GM21447 (cell line): Measurements from ENCODE around the gene SUPT7L.
"Not testable (repeated sequence)": the region's sequence is repeated elsewhere in the genome, so short reads cannot be mapped to it uniquely, and the experiment has no call there.

Experiments
- ATAC-seq: cut with Tn5 transposase; IDR thresholded peaks from one replicate; pipeline ENCODE4 v1.9.1; 2021; ENCODE audit not compliant: unreplicated experiment

The SUPT7L gene

DNA sequence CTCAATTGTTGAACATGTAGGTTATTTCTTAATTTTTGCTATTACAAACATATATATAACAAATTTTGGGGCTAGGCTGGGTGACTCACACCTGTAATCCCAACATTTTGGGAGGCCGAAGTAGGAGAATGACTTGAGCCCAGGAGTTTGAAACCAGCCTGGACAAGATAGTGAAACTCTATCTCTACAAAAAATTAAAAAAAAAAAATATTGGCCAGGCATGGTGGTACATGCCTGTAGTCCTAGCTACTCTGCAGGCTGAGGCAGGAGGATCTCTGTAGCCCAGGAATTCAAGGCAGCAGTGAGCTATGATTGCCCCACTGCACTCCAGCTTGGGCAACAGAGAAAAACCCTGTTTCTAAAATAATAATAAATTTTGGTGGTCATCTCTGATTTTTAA lies 23.8 kb upstream of the SUPT7L start:
- no peak for ATAC-seq

DNA sequence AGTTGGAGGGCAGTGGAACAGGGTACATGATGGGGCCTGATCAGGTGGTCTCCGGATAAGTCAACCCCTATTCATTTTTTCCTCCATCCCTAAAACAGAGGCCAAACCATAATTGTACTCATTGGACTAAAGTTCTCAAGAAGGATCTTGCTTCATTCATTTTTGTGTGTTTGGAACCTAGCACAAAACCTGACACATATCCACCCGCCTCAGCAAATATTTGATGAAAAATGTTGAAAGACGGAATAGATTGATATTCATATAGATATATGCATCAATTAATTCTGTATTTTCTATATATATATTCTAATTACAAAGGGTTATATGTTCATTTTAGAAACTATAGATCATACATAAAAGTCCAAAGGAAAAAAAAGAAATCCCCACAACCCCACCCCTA lies 22.2 kb upstream of the SUPT7L start:
- no peak for ATAC-seq

DNA sequence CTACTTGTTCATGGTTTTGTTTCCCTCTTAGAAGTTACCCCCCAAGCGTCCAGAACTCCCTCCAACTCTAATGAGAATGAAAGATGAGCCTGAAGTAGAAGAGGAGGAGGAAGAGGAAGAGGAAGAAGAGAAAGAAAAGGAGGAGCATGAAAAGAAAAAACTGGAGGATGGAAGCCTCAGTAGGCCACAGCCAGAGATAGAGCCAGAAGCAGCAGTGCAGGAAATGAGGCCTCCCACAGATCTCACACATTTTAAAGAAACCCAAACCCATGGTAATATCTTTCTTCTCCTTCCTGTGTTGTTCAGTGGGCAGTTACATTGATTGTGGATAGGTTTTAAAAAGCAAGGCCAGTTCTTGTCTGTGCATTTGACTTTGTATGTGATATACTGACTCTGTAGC lies 21.6 kb upstream of the SUPT7L start:
- ATAC-seq, result not testable (repeated sequence)

DNA sequence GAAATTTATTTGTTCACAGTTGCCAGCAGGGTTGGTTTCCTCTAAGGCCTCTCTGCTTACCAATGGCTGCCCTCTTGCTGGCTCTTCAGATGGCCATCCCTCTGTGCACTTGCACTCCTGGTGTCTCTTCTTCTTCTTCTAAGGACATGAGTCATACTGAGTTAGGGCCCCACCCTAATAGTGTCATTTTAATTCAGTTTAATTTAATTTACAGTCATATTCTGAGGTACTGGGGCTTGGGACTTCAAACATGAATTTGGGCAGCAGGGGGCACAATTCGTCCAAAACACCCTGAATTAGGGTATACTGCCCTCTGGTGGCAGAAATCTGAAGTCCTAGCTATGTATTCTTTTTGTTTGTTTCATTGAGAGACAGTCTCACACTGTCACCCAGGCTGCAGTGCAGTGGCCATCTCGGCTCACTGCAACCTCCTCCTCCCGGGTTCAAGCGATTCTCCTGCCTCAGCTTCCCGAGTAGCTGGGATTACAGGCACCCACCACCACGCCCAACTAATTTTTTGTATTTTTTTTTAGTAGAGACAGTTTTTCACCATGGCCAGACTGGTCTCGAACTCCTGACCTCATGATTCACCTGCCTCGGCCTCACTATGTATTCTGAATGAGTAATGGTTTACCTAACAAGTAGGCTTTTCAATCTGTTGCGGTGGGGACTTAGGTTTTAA lies 20.1 kb upstream of the SUPT7L start:
- ATAC-seq, result peak; percentile 77

DNA sequence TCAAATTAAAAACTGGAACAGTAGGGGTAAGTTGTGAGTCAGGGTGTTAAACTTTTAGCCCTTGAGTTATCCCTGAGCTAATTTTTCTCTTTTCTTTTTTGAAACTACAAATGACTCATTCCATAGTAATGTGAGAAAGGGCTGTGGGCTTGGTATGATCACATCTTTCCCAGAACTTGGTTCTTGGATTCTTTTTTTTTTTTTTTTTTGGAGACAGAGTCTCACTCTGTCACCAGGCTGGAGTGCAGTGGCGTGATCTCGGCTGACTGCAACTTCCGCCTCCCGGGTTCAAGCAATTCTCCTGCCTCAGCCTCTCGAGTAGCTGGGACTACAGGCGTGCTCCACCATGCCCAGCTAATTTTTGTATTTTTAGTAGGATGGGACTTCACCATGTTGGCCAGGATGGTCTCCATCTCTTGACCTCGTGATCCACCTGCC lies 18.9 kb upstream of the SUPT7L start:
- ATAC-seq, result not testable (repeated sequence)

DNA sequence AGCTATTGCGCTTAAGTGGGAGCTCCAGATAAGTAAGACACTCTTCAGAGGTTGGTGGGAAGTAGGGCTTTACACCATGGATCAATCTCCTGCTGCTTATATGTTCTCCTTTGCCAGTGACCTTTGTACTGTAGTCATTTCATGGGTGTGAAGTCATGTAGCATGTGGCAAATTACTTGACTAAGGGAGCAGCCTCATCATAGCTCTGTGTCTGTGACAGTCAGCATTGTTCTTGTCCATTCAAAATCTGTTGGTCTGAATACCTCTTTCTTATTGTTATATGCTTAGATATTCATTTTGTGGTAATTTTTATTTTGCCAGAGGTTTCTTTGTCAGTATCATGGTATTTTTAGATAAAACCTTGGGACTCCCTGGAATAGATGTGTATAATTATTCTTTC lies 18.4 kb upstream of the SUPT7L start:
- ATAC-seq, result no peak

DNA sequence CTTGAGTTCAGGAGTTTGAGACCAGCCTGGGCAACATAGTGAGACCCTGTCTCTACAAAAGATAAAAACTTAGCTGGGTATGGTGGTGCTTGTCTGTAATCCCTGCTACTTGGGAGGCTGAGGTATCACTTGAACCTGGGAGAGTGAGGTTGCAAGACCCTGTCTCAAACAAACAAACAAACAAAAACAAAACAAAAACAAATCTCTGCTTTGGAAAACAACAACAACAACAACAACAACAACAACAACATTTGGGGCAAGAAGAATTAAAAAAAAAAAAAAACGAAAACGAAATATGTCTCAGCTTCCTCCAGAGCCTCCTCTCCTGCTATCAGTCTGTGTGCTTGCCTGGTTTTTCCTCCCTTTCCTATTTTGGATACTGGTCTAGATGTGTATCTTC lies 17.2 kb upstream of the SUPT7L start:
- ATAC-seq, result no peak

DNA sequence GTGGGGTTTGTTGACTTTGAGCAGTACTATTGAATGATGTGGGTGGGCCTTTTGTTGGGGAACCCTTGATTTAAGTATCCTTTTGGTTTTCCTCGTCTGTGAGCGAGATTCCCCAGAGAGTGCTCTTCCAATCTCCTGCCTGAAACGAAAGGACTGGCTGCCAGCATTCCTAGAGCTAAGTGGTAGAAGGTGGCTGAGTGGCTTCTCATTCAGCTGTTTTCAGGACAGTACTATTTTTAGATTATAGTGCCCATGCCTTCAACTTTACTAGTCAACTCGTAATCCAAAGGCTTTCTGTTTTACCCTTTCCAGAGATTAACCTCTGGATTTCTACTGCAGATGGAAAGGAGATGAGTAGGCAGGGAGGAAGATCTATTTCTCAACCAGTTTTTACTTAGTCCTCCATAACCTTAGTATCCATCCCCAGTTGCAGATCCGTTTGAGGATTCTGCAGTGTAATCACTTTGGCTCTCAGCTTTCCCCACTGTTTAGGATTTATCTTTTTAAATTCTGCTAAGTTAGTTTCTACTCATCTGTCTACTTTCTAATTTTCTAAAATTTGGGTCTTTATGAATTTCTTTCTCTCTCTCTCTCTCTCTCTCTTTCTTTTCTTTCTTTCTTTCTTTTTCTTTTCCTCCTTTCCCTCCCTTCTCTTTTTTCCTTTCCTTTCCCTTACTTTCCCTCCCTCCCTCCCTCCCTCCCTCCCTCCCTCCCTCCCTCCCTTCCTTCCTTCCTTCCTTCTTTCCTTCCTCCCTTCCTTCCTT lies 9.5 kb upstream of the SUPT7L start:
- ATAC-seq, result no peak

DNA sequence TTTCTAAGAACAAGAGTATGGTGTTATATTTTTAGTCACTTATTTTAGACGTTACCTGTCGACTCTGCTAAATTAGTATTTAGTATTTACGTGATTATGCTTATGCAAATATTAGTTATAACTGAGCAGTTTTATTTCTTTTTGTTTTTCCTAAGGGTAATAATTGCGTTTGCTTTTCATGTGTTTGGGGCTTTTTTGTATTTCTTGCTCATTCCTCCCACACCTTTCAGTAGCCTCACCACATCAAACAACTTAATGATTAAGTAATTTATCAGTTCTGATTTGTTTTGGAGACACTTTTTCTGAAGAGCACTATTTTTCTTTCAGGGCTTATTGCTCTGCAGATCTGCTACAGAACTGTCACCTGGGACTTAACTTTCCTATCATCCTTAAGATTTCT lies 7.8 kb upstream of the SUPT7L start:
- no peak for ATAC-seq

DNA sequence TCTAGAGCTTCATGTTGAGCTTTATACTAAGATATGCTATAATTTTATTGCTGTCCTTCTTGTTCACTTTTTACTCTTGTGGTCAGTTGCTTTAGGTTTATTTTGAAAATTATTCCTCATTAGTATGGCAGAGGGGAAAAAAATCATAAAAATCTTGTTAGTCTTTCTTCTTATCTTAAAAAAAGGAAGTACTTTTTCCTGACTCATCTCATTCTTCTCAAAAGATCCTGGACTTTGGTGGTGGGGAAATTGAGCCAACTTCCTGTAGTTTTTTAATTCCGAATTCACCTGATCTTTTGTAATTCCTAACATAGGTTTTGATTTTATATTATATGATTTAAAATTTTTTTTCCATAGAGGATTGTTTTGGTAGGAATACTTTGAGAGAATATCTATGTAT lies 4.0 kb upstream of the SUPT7L start:
- ATAC-seq, result no peak

DNA sequence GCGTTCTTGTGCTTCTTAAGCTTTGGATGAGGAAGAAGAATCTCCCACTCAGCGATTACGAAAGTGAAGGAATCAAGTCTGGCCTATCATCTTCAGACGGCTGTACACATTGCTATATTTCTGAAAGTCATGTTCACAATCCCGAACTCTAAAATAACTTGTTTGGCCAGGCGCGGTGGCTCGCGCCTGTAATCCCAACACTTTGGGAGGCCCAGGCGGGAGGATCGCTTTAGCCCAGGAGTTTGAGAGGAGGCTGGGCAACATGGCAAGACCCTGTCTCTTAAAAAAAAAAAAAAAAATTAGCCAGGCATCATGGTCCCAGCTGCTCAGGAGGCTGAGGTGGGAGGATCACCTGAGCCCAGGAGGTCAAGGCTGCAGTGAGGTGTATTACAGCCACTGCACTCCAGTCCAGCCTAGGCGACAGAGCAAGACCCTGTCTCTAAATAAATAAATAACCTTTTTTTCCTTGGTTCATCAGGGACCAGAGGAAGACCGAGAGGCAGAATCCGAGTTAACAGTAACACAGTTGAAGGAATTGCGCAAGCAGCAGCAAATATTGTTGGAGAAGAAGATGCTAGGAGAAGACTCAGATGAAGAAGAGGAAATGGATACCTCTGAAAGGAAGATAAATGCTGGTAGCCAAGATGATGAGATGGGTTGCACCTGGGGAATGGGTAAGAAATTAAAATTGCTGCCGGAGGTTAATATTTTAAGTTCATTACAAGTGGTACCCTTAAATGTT lies 1.4 kb upstream of the SUPT7L start:
- no peak for ATAC-seq

DNA sequence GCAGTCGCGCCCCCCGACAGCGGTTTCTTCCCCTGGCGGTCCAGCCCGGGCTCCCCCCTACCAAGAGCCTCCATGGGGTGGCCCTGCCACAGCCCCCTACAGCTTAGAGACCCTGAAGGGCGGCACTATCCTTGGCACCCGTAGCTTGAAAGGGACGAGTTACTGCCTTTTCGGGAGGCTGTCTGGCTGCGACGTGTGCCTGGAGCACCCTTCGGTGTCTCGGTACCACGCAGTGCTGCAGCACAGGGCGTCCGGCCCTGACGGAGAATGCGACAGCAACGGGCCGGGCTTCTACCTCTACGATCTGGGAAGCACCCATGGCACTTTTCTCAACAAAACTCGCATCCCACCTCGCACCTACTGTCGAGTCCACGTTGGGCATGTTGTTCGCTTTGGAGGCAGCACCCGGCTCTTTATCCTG lies 750 bp upstream of the SUPT7L start:
- no peak for ATAC-seq

DNA sequence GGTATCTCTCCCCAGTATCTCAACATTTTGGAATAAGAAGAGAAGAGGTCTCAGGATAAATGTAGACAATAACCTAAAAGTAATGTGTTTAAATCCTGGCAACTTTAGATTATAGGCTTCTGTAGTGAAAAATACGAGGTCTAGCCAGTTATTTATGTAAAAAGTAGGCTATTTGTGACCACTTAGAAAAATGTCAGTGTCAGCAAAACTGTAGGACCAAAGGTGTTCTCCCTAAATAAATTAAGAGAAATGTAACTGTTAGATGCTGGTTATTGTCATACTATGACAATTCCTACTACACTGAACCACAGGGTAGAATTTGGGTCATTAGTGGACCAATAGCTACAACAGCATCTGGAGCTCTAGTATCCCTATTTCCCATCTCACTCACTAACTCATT lies 2.0 kb downstream of the SUPT7L start:
- no peak for ATAC-seq

DNA sequence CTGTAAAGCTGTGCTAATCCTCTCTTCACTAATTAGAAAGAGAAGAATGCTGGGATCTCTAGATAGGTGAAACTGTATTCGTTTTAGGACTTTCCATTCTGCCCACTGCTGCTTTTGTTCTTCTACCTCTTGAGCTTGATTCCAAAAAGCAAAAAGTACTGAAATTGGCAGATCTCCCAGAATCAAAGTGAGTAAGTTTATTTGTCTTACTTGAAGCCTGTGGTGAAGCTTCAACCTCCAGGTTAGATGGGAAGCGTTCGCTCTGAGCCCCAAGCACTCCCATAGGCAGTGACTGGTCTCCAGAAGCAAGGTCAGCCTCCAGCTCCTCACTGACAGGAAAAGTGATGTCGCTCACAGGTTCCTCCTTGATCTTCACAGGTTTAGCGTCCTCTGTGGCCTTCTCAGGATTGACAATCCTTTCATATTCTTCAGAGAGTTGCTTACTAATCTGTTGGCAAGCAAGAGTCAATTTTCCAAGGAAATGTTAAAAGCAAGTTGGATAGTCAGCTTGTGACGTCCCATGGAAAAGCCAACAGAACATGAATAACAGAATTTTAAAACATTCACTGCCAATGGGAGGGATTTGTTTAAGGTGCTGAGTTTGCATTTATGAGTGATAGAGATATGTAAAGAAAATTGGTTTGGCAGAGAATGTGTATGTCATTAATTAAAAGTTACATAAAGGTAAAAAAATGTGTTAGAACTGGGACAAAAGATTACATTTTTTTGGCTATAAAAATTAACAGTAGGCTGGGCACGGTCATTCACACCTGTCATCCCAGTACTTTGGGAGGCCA lies 8.1 kb downstream of the SUPT7L start:
- ATAC-seq, result no peak

DNA sequence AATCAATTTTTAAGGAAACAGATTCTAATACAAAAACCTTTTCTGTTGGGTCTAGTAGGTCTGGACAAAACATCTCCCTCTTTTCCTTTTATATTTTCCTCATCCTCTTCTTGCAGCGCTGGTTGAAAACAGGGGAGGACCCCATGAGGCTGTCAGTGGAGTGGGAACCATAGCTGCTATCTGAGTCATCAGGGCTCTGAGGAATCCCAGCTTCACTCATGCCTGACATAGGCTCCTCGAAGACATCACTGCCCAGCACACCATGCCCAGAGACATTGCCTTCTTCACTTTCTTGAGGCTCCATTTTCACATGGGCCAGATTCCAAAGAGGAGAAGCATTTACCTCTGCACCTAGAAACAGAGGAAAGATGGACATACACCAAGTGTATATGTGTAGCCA lies 10.0 kb downstream of the SUPT7L start:
- ATAC-seq, result no peak

DNA sequence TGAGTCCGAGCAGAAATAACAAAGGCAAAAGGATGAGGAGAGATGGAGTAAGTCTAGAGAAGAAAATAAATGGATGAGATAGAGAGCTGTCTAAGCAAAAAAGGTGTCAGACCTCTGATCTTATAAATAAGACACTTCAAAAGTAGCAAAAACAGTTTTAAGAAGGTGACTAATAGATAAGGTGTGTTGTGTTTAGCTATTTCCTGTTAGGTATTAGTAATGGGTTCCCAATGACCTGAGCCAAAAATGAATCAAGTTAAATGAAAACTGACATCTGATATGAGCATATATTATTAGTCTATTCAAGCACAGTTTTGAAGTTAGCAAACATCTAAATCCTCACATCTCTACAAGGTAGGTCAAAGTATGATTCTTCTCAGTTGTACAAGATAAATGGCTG lies 10.6 kb downstream of the SUPT7L start:
- ATAC-seq, result no peak

DNA sequence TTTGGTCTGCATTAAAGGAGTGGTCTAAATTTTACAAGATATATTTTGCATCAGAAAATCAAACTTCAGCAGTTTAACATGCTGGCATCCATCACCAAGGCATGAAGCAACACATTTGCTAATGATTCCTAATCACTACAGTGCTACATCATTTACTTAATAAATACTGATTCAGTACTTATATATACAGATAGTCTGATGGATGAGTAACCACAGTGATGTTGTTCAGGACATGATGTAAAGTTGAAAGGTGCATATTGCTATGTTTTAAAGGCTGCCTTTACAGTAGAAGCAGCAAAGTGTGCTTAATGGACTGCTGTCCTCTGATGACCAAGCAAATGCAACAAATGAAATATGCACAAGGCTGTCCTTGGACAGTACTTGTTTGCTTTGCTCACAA lies 11.1 kb downstream of the SUPT7L start:
- no peak for ATAC-seq

DNA sequence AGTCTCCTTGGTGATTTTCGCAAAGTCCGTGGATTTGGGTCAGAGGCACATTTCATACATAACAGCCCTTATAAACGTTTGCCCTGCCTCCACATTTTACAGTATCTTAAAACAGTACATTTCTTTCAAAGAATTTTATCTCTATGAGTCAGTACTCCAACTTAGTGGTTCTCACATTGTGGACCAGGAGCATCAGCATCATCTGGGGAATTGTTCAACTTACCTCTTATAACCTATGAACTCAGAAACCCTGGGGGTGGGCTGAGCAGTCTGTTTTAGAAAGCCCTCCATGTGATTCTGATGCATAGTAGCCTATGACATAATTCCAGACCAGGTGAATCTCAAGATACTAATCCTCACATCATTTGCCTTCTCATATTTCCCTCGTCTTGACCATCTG lies 12.4 kb downstream of the SUPT7L start:
- no peak for ATAC-seq

DNA sequence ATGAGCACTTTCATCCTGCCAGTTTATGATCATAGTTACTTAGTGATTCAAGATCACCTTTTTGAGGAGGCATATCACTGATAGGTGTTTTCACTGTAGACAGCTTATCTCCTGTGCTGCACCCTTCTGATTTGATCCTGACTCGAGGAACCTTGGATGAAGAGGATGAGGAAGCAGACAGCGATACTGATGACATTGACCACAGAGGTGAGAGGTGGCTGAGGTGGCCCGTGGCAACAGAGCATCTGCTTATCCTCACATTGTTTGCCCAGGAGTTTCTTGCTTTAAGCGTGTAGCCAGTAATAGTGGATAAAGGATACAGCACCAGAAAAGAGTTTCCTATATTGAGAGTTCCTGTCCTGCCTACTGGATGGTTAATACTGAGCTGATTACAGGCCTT lies 15.7 kb downstream of the SUPT7L start:
- no peak for ATAC-seq

DNA sequence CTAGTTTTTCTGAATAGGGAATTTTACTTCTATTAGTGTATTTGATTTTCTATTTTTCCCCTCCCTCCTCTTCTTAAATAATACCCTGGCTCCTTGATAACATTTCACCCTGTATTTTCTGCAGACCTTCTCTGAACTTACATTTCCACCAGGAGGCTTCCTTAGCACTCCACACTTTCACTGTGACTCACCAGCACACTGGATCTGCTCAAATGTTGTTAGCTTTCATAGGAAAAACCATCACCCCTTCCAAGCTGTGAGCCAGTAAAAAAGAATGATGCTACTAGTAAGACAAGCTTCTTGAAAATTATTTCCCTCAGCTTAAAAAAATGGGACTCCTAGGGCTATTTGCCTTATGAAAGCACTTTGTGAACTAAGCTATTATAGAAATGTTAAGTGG lies 16.1 kb downstream of the SUPT7L start:
- ATAC-seq, result no peak

DNA sequence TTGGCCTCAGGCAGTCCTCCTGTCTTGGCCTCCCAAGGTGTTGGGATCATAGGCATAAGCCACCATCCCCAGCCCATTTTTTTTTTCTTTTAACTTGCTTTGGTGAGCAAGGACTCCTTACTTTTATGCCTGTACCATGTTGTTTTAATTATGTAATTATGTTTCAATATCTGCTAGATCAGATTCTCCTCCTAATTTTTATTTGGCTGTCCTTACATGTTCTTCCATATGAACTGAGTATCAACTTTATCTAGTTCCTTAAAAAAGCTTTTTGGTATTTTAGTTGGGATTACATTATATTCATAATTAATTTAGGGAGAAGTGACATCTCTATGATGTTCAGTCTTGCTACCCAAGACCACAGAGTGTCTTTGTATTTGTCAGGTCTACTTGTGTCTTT lies 18.2 kb downstream of the SUPT7L start:
- no peak for ATAC-seq
